HEK293 (cell line): ENCODE data around the gene NXT1.

Experiments used
- CTCF ChIA-PET: fragments of 350-600 bp; formaldehyde crosslinking; extraction: SDS; loops from one replicate; lab custom pipeline; 2021; ENCODE audit warnings: antibody characterized with exemption; lab: Yijun Ruan, JAX
- POLR2A ChIA-PET: fragments of 300-600 bp; formaldehyde crosslinking; extraction: SDS; loops from one replicate; lab custom pipeline; 2020; ENCODE audit warnings: antibody characterized with exemption, inconsistent platforms; lab: Yijun Ruan, JAX
- H3K27ac ChIP-seq: fragments of 200-500 bp; sonication (Bioruptor generic); 2 replicates; pipeline ENCODE4 v1.5.1; 2014; ENCODE audit warnings: low read depth, low read length, control low read depth, inconsistent platforms; ENCODE audit errors: extremely low read depth
- H3K36me3 ChIP-seq, 2 experiments: fragments of 200-500 bp in 1 of 2; sonication (Bioruptor generic) in 1 of 2; 1 replicate in 1 of 2; 2 replicates in 1 of 2; pipeline ENCODE4 v1.5.1; 2014 to 2017; ENCODE audit warnings: inconsistent platforms in 2 of 2, low read length in 2 of 2; ENCODE audit not compliant: control insufficient read depth in 2 of 2, insufficient read depth in 1 of 2
- H3K4me1 ChIP-seq: fragments of 200-500 bp; sonication (Bioruptor generic); 2 replicates; pipeline ENCODE4 v1.5.1; 2014; ENCODE audit warnings: mild to moderate bottlenecking, low read length, inconsistent platforms; ENCODE audit not compliant: control insufficient read depth, insufficient read depth
- H3K4me3 ChIP-seq: 2 replicates; pipeline ENCODE4 v1.5.1; 2011; ENCODE audit warnings: low read depth, mild to moderate bottlenecking, control low read depth, low read length, moderate library complexity
- H3K9me3 ChIP-seq: fragments of 200-500 bp; sonication (Bioruptor generic); 2 replicates; pipeline ENCODE4 v1.5.1; 2014; ENCODE audit warnings: low read depth, low read length, inconsistent platforms; ENCODE audit not compliant: control insufficient read depth, insufficient read depth
- GLIS2 ChIP-seq: fragments of 450-650 bp; formaldehyde crosslinking; IDR thresholded peaks from 2 replicates; pipeline ENCODE4 v1.5.1; 2016; ENCODE audit warnings: missing biosample characterization, missing genetic modification characterization
- HOXD13 ChIP-seq: sonication (generic); formaldehyde crosslinking; IDR thresholded peaks from 2 replicates; pipeline ENCODE4 v1.8.0; 2022; ENCODE audit warnings: missing genetic modification reagents, borderline replicate concordance
- SCRT1 ChIP-seq: fragments of 450-650 bp; formaldehyde crosslinking; IDR thresholded peaks from 2 replicates; pipeline ENCODE4 v1.5.1; 2016; ENCODE audit warnings: missing biosample characterization, missing genetic modification characterization, borderline replicate concordance
- SCRT2 ChIP-seq: fragments of 450-650 bp; formaldehyde crosslinking; IDR thresholded peaks from 2 replicates; pipeline ENCODE4 v1.5.1; 2016; ENCODE audit warnings: missing biosample characterization, missing genetic modification characterization
- ZBTB1 ChIP-seq: fragments of 450-650 bp; formaldehyde crosslinking; IDR thresholded peaks from 2 replicates; pipeline ENCODE4 v1.5.1; 2016; ENCODE audit warnings: missing biosample characterization, missing genetic modification characterization
- ZFP37 ChIP-seq: fragments of 450-650 bp; formaldehyde crosslinking; IDR thresholded peaks from 2 replicates; pipeline ENCODE4 v1.5.1; 2016; ENCODE audit warnings: missing biosample characterization, missing genetic modification characterization
- ZFP69B ChIP-seq: fragments of 450-650 bp; formaldehyde crosslinking; IDR thresholded peaks from 2 replicates; pipeline ENCODE4 v1.5.1; 2016; ENCODE audit warnings: missing biosample characterization, missing genetic modification characterization
- ZNF133 ChIP-seq: fragments of 450-650 bp; formaldehyde crosslinking; IDR thresholded peaks from 2 replicates; pipeline ENCODE4 v1.5.1; 2016; ENCODE audit warnings: missing biosample characterization, missing genetic modification characterization
- ZNF146 ChIP-seq: fragments of 450-650 bp; formaldehyde crosslinking; IDR thresholded peaks from 2 replicates; pipeline ENCODE4 v1.5.1; 2016; ENCODE audit warnings: missing biosample characterization, missing genetic modification characterization
- ZNF155 ChIP-seq: fragments of 450-650 bp; formaldehyde crosslinking; IDR thresholded peaks from 2 replicates; pipeline ENCODE4 v1.5.1; 2016; ENCODE audit warnings: missing biosample characterization, missing genetic modification characterization
- ZNF324 ChIP-seq: fragments of 450-650 bp; formaldehyde crosslinking; IDR thresholded peaks from 2 replicates; pipeline ENCODE4 v1.5.1; 2016; ENCODE audit warnings: missing biosample characterization, missing genetic modification characterization
- ZNF366 ChIP-seq: fragments of 450-650 bp; formaldehyde crosslinking; conservative IDR thresholded peaks from 2 replicates; pipeline ENCODE4 v1.5.1; 2016; ENCODE audit warnings: missing biosample characterization, missing genetic modification characterization
- ZNF394 ChIP-seq: fragments of 450-650 bp; formaldehyde crosslinking; IDR thresholded peaks from 2 replicates; pipeline ENCODE4 v1.5.1; 2016; ENCODE audit warnings: missing biosample characterization, missing genetic modification characterization, mild to moderate bottlenecking, moderate library complexity, borderline replicate concordance
- ZNF48 ChIP-seq: fragments of 450-650 bp; formaldehyde crosslinking; IDR thresholded peaks from 2 replicates; pipeline ENCODE4 v1.5.1; 2016; ENCODE audit warnings: missing biosample characterization, missing genetic modification characterization
- ZNF529 ChIP-seq: fragments of 450-650 bp; formaldehyde crosslinking; IDR thresholded peaks from 2 replicates; pipeline ENCODE4 v1.5.1; 2017; ENCODE audit warnings: missing genetic modification characterization, missing biosample characterization; ENCODE audit not compliant: insufficient replicate concordance
- ZNF785 ChIP-seq: fragments of 450-650 bp; formaldehyde crosslinking; IDR thresholded peaks from 2 replicates; pipeline ENCODE4 v1.5.1; 2016; ENCODE audit warnings: missing biosample characterization, missing genetic modification characterization
- TF ChIP-seq, protein P1 (sequence below): fragments of 450-650 bp; formaldehyde crosslinking; IDR thresholded peaks from 2 replicates; pipeline ENCODE4 v1.5.1; 2016; ENCODE audit warnings: missing biosample characterization, missing genetic modification characterization
- TF ChIP-seq, protein P2 (sequence below): fragments of 450-650 bp; formaldehyde crosslinking; IDR thresholded peaks from 2 replicates; pipeline ENCODE4 v1.5.1; 2016; ENCODE audit warnings: missing biosample characterization, missing genetic modification characterization

Gene NXT1

DNA sequence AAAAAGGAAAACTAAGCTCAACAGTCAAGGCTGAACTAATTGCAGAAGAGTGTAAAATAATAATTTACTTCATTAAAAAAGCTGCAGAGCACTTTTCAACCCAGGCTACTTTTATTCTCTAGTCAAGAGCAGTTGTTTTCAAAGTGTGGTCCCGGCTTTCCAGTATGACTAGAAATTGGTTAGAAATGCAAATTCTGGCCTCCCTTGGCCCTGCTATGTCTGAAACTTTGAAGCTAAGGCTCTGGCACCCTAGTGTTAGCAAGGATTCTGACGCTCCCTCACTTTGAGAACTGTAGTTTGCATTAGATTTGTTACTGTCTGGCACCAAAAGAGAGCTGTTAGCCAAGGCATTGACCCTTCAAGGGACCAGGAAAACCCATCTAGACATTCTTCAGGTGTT is 9.5 kb upstream of the NXT1 start:
- Histone ChIP-seq H3K9me3 (no peaks in the 10 kb centered on the region), H3K27ac (no peak overlapping the region), H3K4me1 (no peaks in the 10 kb centered on the region), H3K4me3 (no peak overlapping the region), H3K36me3 (no peaks in the 10 kb centered on the region)
- POLR2A ChIA-PET: interaction anchor here (0.6 to 2.7 kb wide), 4 partner anchors 9 to 1017 kb away, joined by 3 to 10 read pairs (median 4); partner anchors contain the start of gene NXT1
- TF ChIP-seq ZFP37 (tag by site-specific recombination) (no peak), ZNF324 (no peak), ZNF155 (no peak), ZBTB1 (no peak), ZNF529 (tag by site-specific recombination) (no peak), GLIS2 (tag by site-specific recombination) (no peak), ZNF394 (tag by site-specific recombination) (no peak)
- CTCF ChIA-PET: interaction anchor here (0.6 to 4.9 kb wide), 28 partner anchors 9 to 1002 kb away, joined by 3 to 57 read pairs (median 5); no protein-coding TSS in a partner anchor

DNA sequence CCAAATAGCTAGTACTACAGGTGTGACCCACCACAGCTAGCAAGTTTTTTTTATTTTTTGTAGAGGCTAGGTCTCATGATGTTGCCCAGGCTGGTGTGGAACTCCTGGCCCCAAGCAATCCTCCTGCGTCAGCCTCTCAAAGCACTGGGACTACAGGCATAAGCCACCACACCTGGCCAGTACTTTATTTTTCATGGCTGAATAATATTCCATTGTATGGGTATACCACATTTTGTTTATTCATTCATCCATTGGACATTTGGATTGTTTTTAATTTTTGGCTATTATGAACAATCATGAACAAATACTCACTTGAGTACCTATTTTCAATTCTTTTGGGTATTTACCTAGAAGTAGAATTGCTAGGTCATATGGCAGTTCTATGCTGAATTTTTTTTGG is 7.0 kb upstream of the NXT1 start:
- H3K4me3 ChIP-seq: no peak overlapping the region
- ChIA-PET POLR2A (interaction anchor here (1.5 kb wide), 1 partner anchor 14 kb away, joined by 5 read pairs; no protein-coding TSS in a partner anchor), CTCF (interaction anchor here (4.9 kb wide), 1 partner anchor 652 kb away, joined by 57 read pairs; no protein-coding TSS in a partner anchor)
- TF ChIP-seq ZNF146 (tag by site-specific recombination): peak; percentile 78
- TF ChIP-seq, protein P1, sequence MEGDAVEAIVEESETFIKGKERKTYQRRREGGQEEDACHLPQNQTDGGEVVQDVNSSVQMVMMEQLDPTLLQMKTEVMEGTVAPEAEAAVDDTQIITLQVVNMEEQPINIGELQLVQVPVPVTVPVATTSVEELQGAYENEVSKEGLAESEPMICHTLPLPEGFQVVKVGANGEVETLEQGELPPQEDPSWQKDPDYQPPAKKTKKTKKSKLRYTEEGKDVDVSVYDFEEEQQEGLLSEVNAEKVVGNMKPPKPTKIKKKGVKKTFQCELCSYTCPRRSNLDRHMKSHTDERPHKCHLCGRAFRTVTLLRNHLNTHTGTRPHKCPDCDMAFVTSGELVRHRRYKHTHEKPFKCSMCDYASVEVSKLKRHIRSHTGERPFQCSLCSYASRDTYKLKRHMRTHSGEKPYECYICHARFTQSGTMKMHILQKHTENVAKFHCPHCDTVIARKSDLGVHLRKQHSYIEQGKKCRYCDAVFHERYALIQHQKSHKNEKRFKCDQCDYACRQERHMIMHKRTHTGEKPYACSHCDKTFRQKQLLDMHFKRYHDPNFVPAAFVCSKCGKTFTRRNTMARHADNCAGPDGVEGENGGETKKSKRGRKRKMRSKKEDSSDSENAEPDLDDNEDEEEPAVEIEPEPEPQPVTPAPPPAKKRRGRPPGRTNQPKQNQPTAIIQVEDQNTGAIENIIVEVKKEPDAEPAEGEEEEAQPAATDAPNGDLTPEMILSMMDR (tag by site-specific recombination): no peak
- H3K27ac ChIP-seq: no peak overlapping the region
- H3K4me1 ChIP-seq: no peaks in the 10 kb centered on the region
- H3K9me3 ChIP-seq: no peaks in the 10 kb centered on the region
- H3K36me3 ChIP-seq: no peaks in the 10 kb centered on the region

DNA sequence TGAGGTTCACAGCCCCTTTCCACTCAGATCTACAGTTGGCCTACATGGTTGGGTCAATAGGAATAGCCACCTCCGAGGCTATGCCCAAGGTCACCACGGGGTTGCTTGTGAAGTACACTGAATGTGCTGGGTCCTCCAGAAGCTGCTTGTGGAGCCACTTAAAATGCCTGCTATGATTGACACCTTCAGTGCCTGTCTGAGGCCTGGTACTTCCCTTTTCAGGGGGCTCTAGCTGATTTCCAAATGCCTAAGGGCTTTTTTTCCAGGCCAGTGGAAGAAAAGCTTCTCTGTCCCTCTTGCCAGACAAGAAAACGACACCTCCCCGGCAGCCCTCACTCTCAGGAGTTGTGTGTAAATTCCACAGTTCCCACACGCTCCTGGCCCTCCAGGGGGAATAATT is 6.3 kb upstream of the NXT1 start:
- POLR2A ChIA-PET: interaction anchor here (1.5 kb wide), 1 partner anchor 14 kb away, joined by 5 read pairs; no protein-coding TSS in a partner anchor
- no peaks in the 10 kb centered on the region for H3K4me1 ChIP-seq

More for the DNA sequence above, 6.3 kb upstream of the NXT1 start:
- no peak overlapping the region for H3K27ac ChIP-seq
- CTCF ChIA-PET: no interaction called here
- no peak for TF ChIP-seq HOXD13 (CRISPR knock-in tag)
- no peak for TF ChIP-seq ZNF133 (tag by site-specific recombination)
- TF ChIP-seq, protein P2, sequence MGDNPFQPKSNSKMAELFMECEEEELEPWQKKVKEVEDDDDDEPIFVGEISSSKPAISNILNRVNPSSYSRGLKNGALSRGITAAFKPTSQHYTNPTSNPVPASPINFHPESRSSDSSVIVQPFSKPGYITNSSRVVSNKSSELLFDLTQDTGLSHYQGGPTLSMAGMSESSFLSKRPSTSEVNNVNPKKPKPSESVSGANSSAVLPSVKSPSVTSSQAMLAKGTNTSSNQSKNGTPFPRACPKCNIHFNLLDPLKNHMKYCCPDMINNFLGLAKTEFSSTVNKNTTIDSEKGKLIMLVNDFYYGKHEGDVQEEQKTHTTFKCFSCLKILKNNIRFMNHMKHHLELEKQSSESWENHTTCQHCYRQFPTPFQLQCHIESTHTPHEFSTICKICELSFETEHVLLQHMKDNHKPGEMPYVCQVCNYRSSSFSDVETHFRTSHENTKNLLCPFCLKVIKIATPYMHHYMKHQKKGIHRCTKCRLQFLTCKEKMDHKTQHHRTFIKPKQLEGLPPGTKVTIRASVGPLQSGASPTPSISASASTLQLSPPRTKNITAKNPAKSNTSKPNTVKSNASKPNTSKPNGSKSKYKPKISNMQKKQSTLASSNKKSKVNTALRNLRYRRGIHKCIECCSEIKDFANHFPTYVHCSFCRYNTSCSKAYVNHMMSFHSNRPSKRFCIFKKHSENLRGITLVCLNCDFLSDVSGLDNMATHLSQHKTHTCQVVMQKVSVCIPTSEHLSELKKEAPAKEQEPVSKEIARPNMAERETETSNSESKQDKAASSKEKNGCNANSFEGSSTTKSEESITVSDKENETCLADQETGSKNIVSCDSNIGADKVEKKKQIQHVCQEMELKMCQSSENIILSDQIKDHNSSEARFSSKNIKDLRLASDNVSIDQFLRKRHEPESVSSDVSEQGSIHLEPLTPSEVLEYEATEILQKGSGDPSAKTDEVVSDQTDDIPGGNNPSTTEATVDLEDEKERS (tag by site-specific recombination): no peak
- no peak for TF ChIP-seq ZFP69B (tag by site-specific recombination)
- TF ChIP-seq ZNF48 (tag by site-specific recombination): no peak
- TF ChIP-seq SCRT2 (tag by site-specific recombination): no peak
- TF ChIP-seq SCRT1: no peak
- no peak for TF ChIP-seq ZNF785 (tag by site-specific recombination)
- TF ChIP-seq ZNF366: no peak
- TF ChIP-seq ZNF394 (tag by site-specific recombination): no peak
- H3K36me3 ChIP-seq: no peaks in the 10 kb centered on the region
- no peaks in the 10 kb centered on the region for H3K9me3 ChIP-seq
- no peak overlapping the region for H3K4me3 ChIP-seq
